ENCODE data around the gene C20orf96. TPM values are rescaled to one million over a fixed set of nuclear protein-coding genes. Genes with fewer than 3 reads are reported as not detected.

Gene C20orf96
- polyA plus RNA-seq, 1 donor from 2014 or later: 10.9 TPM

- no peak overlapping the region for H2AFZ ChIP-seq (ENCODE audit: low read depth, low read length)
- H3K27ac ChIP-seq (ENCODE audit: low read length): no peak overlapping the region
- no peaks in the 10 kb centered on the region for H3K9me3 ChIP-seq (ENCODE audit: low read length)
- no peak overlapping the region for H3K4me3 ChIP-seq (ENCODE audit: low read length)
- H3K27me3 ChIP-seq (ENCODE audit: insufficient read depth, low read depth, low read length): no peaks in the 10 kb centered on the region
- no peaks in the 10 kb centered on the region for H4K20me1 ChIP-seq (ENCODE audit: insufficient read depth)
- H3K9me2 ChIP-seq (ENCODE audit: insufficient read depth, low read length): no peaks in the 10 kb centered on the region
- no peaks in the 10 kb centered on the region for H3K36me3 ChIP-seq (ENCODE audit: insufficient read depth, low read length)
- H3K79me2 ChIP-seq (replicated peaks; ENCODE audit: insufficient read depth, low read length): no peaks in the 10 kb centered on the region
- no peaks in the 10 kb centered on the region for H3F3A ChIP-seq (ENCODE audit: insufficient read depth, low read length, poor library complexity, severe bottlenecking)
- TF ChIP-seq EZH2 (IDR thresholded peaks at IDR 0.05; ENCODE audit: borderline replicate concordance, insufficient read depth, low read length, poor library complexity, severe bottlenecking): no peak
- TF ChIP-seq MXI1 (conservative IDR thresholded peaks at IDR 0.05; ENCODE audit: poor library complexity, severe bottlenecking): no peak
- TF ChIP-seq CTCF (IDR thresholded peaks at IDR 0.05; ENCODE audit: poor library complexity, severe bottlenecking): no peak
- TF ChIP-seq EP300 (conservative IDR thresholded peaks at IDR 0.05; ENCODE audit: poor library complexity, severe bottlenecking): no peak
- TF ChIP-seq POLR2AphosphoS5 (IDR thresholded peaks at IDR 0.05): no peak
- TF ChIP-seq REST (IDR thresholded peaks at IDR 0.05; ENCODE audit: borderline replicate concordance): no peak
- no peak for TF ChIP-seq TAF1 (IDR thresholded peaks at IDR 0.05; ENCODE audit: low read depth)
- no peak for TF ChIP-seq SMC3 (conservative IDR thresholded peaks at IDR 0.05; ENCODE audit: poor library complexity)
- TF ChIP-seq RAD21 (conservative IDR thresholded peaks at IDR 0.05): no peak
- no peak overlapping the region for H3K9ac ChIP-seq (ENCODE audit: low read length)
- no peak overlapping the region for H3K4me2 ChIP-seq (ENCODE audit: low read length)
These were observed 54.7 kb downstream of the C20orf96 start for GRCh38 chr20:235891-236290.

GRCh38 chr20:227439-228105, 63.0 kb downstream of the C20orf96 start:
- Histone ChIP-seq H3F3A (ENCODE audit: insufficient read depth, low read length, poor library complexity, severe bottlenecking) (no peaks in the 10 kb centered on the region), H3K9me2 (ENCODE audit: insufficient read depth, low read length) (no peaks in the 10 kb centered on the region), H2AFZ (ENCODE audit: low read depth, low read length) (no peak overlapping the region), H3K79me2 (replicated peaks; ENCODE audit: insufficient read depth, low read length) (no peaks in the 10 kb centered on the region), H3K4me3 (ENCODE audit: low read length) (no peak overlapping the region), H4K20me1 (ENCODE audit: insufficient read depth) (no peaks in the 10 kb centered on the region), H3K27me3 (ENCODE audit: insufficient read depth, low read depth, low read length) (no peaks in the 10 kb centered on the region), H3K36me3 (ENCODE audit: insufficient read depth, low read length) (no peaks in the 10 kb centered on the region), H3K9me3 (ENCODE audit: low read length) (no peaks in the 10 kb centered on the region), H3K4me2 (ENCODE audit: low read length) (no peak overlapping the region), H3K27ac (ENCODE audit: low read length) (no peak overlapping the region), H3K9ac (ENCODE audit: low read length) (no peak overlapping the region)
- TF ChIP-seq POLR2AphosphoS5 (IDR thresholded peaks at IDR 0.05) (no peak), SMC3 (conservative IDR thresholded peaks at IDR 0.05; ENCODE audit: poor library complexity) (no peak), RAD21 (conservative IDR thresholded peaks at IDR 0.05) (no peak), TAF1 (IDR thresholded peaks at IDR 0.05; ENCODE audit: low read depth) (no peak), CTCF (IDR thresholded peaks at IDR 0.05; ENCODE audit: poor library complexity, severe bottlenecking) (no peak), REST (IDR thresholded peaks at IDR 0.05; ENCODE audit: borderline replicate concordance) (no peak), MXI1 (conservative IDR thresholded peaks at IDR 0.05; ENCODE audit: poor library complexity, severe bottlenecking) (no peak), EZH2 (IDR thresholded peaks at IDR 0.05; ENCODE audit: borderline replicate concordance, insufficient read depth, low read length, poor library complexity, severe bottlenecking) (no peak), EP300 (conservative IDR thresholded peaks at IDR 0.05; ENCODE audit: poor library complexity, severe bottlenecking) (no peak)

All from neural cell (in vitro differentiated cells).